Astrocyte of the spinal cord (primary cell): ENCODE data around the gene LRP3.
"Not testable (repeated sequence)": the region's sequence is repeated elsewhere in the genome, so short reads cannot be mapped to it uniquely, and the experiment has no call there.

Experiments
- DNase-seq: peaks from one replicate; pipeline ENCODE4 v3.0.0; 2011; ENCODE audit warnings: low read depth, low spot score
- H3K4me3 ChIP-seq: 2 replicates; pipeline ENCODE4 v1.5.1; 2011; ENCODE audit warnings: low read depth, mild to moderate bottlenecking, low read length, moderate library complexity
- in situ Hi-C: cut with HindIII; loops from 2 replicates; pipeline ENCODE4 v1.10.0; 2017; ENCODE audit warnings: low sequenced_read_pairs
- TF ChIP-seq, protein P1 (sequence below): IDR thresholded peaks from 2 replicates; pipeline ENCODE4 v1.5.1; 2012; ENCODE audit warnings: low read depth, mild to moderate bottlenecking, low read length, inconsistent platforms

The LRP3 gene

DNA sequence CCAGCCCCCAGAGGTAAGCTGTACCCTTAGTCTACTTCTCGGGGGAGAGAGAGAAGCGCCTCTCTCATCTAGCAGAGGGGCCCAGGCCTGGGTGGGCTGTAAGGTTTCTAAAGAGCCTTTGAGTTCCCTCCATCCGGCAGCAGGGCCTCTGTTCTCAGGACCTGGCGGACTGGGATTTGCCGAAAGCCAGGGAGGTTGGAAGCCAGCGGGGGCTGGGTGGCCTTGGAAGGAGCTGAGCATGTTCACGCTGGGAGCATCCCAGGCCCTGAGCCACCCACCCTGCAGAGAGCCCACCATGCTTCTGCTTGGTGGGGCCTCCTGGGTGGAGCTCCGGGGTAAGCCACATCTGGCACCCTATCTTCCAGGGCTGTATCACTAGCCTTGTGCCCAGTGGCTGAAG, 23.8 kb downstream of the LRP3 start:
- H3K4me3 ChIP-seq = no peak overlapping the region
- no peak for DNase-seq
- in situ Hi-C loops = no loop called here
- TF ChIP-seq, protein P1, sequence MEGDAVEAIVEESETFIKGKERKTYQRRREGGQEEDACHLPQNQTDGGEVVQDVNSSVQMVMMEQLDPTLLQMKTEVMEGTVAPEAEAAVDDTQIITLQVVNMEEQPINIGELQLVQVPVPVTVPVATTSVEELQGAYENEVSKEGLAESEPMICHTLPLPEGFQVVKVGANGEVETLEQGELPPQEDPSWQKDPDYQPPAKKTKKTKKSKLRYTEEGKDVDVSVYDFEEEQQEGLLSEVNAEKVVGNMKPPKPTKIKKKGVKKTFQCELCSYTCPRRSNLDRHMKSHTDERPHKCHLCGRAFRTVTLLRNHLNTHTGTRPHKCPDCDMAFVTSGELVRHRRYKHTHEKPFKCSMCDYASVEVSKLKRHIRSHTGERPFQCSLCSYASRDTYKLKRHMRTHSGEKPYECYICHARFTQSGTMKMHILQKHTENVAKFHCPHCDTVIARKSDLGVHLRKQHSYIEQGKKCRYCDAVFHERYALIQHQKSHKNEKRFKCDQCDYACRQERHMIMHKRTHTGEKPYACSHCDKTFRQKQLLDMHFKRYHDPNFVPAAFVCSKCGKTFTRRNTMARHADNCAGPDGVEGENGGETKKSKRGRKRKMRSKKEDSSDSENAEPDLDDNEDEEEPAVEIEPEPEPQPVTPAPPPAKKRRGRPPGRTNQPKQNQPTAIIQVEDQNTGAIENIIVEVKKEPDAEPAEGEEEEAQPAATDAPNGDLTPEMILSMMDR = no peak

DNA sequence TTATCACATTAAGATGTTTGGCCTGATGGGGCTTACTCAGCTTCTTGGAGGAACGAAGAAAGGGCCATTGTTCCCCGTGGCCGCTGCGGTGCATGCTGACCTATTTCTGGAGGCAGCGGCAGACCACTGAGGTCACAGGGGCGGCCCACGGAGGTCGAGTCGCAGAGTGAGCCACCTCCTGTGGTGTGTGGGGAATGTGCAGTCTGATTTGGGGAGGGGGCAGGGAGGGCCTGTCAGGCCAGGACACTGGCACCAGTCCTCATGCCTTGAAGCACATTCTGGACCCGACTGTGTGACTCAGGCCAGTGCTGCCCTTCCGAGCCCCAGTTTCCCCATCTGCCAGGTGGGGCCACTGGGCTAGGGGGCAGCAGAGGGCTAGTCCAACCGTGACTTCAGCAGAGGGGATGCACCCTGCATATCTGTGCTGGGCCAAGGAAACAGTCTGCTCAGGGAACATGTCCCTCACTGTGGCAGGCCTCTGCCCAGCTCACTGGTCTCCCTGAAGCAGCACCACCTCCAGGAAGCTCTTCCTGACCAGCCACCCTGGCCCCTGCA, 25.2 kb downstream of the LRP3 start:
- H3K4me3 ChIP-seq = no peak overlapping the region
- TF ChIP-seq, protein P1 = peak; percentile 54
- peak; percentile 76 for DNase-seq
- in situ Hi-C loops = no loop called here

DNA sequence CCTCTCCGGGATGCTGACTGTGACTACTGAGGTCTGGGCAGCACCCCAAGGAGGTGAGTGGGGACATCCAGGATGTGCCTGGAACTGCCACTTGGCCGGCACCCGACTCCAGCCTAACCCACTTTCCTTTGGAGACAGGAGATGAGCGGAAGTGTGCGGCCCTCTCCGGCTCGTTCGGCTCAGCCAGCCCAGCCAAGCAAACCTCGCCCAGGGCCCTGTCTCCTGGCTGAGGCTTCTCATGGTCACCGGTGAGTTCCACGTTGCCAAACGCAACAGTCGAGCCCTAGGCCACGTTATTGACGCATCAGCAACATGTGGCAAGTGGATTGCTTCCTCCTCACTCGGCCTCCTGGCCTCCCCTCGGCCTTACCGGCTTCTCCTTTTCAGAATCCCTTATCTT, 26.0 kb downstream of the LRP3 start:
- no peak for DNase-seq
- H3K4me3 ChIP-seq = no peak overlapping the region
- TF ChIP-seq, protein P1 = no peak
- in situ Hi-C loops = no loop called here

DNA sequence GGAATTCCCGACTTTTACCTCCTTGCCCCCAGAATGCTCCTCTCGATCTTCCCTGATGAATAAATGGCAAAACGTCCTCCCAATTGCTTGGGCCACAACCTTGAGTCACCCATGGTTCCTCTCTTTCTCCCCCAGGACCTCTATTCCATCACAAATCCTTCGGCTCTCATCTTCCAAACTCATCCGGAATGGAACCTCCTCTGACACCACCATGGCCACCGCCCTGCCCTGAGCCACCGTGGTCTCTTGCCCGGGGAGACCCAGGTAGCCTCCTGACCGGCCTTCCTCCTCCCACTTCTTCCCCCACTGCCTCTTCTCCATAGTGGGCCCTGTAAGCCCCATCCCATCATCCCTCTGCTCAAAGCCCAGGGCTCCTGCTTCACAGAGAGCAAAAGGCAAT, 26.6 kb downstream of the LRP3 start:
- in situ Hi-C loops = no loop called here
- DNase-seq = no peak
- TF ChIP-seq, protein P1 = no peak
- no peak overlapping the region for H3K4me3 ChIP-seq

DNA sequence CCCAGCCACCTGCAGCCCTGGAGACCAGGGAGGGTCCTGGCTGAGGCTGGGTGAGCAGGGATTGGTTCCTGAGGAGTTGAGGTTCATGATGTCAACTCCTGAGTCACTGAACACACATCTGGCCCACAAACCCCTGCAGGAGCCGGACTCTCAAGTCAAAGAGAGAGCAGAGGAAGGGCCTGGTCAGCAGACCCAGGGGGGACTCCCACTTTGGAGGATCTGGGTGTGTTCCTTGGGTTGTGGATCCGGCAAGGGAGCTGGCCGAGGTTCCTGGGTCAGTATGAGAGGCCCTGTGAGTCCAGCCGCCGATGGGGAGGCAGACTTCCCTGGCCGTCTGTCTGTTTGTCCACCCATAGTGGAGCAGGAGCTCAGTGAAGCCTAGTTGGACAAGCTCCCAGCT, 27.5 kb downstream of the LRP3 start:
- in situ Hi-C loops = no loop called here
- TF ChIP-seq, protein P1 = no peak
- no peak overlapping the region for H3K4me3 ChIP-seq
- DNase-seq = peak; percentile 14

DNA sequence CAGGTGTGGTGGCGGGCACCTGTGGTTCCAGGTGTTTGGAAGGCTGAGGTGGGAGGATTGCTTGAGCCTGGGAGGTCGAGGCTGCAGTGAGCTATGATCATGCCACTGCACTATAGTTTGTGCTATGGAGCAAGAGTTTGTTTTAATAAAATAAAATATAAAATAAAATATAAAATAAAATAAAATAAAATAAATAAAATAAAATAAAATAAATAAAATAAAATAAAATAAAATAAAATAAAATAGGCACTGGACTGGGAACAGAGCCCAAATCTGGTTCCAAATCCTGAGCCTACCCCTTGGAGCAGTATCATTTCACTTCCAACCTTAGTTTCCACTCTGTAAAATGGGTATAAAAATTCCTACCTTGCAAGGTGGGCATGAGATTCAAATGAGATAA, 28.1 kb downstream of the LRP3 start:
- in situ Hi-C loops, DNase-seq, H3K4me3 ChIP-seq: not testable (repeated sequence)

DNA sequence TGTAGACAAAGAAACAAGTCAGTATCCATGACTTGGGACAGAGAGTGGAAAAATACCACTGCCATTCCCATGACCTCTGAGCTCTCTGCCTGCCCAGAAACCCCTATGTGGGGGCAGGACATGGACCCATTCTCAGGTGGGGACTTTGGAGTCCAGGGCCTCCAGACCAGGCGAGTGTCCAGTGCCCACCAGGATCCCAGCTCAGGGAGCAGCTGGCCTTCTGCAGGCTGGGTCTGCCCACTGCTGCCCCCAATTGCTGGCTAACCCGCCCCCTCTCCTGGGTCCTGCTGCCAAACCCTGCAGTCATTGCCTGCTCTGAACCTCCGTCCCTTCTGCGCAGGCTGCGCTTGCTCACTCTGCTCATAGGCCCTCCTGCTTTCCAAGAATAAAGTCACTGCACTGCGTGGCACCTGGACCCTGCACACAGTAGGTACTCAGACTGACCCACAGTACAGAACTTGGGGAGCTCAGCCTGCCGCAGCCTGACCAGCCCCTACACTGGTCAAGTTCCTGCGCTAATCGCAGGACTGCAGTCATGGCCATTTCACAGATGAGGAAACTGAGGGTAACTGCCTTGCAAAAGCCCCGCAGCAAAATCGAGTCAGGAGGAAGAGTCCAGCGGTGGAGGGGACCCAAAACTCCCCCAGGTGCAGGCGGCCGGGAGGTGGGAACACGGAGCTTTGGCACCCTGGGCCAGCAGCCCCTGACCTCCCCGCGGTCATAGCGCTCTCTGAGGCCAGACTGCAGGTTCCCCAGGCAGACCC, 30.7 kb downstream of the LRP3 start:
- DNase-seq = no peak
- no peak overlapping the region for H3K4me3 ChIP-seq
- in situ Hi-C loops = no loop called here

More for the DNA sequence above, 30.7 kb downstream of the LRP3 start:
- TF ChIP-seq, protein P1 = no peak
